Stomach smooth muscle (tissue), 2 donors: ENCODE results near the gene ZNF775.
A peak's percentile ranks its signal among the peaks of the same experiment; 100 is the strongest.
"Not testable (repeated sequence)": the region's sequence is repeated elsewhere in the genome, so short reads cannot be mapped to it uniquely, and the experiment has no call there.

Source experiments
- H3K27ac ChIP-seq: one replicate; pipeline ENCODE4 v1.7.0; 2013; ENCODE audit warnings: mild to moderate bottlenecking, low read length, inconsistent platforms
- H3K27me3 ChIP-seq, 2 donors: one replicate each; pipeline ENCODE4 v1.7.0; 2013; ENCODE audit warnings: low read length in 2 of 2; ENCODE audit not compliant: insufficient read depth in 2 of 2, control insufficient read depth in 1 of 2
- H3K36me3 ChIP-seq, 2 donors: one replicate each; pipeline ENCODE4 v1.7.0; 2013; ENCODE audit warnings: low read length in 2 of 2; ENCODE audit not compliant: control insufficient read depth in 2 of 2, insufficient read depth in 2 of 2
- H3K4me1 ChIP-seq: one replicate; pipeline ENCODE4 v1.7.0; 2013; ENCODE audit warnings: low read length; ENCODE audit not compliant: control insufficient read depth, insufficient read depth
- H3K4me3 ChIP-seq, 2 donors: one replicate each; pipeline ENCODE4 v1.7.0; 2013; ENCODE audit warnings: low read length in 2 of 2
- H3K9ac ChIP-seq, 2 donors: one replicate each; pipeline ENCODE4 v1.7.0; 2013; ENCODE audit warnings: low read length in 2 of 2, mild to moderate bottlenecking in 1 of 2
- H3K9me3 ChIP-seq, 2 donors: one replicate each; pipeline ENCODE4 v1.7.0; 2013; ENCODE audit warnings: low read length in 2 of 2; ENCODE audit not compliant: control insufficient read depth in 2 of 2
- donor health status: healthy.
- donor health status: Pancreatic carcinoma.

ZNF775 gene

GRCh38 chr7:150383710-150384397, 4.7 kb downstream of the ZNF775 start:
- no peaks in the 10 kb centered on the region for H3K9me3 ChIP-seq
- peaks cover 36% of the 10 kb centered on the region for H3K4me1 ChIP-seq
- no peak overlapping the region for H3K4me3 ChIP-seq
- H3K36me3 ChIP-seq, result no peaks in the 10 kb centered on the region
- H3K27me3 ChIP-seq, result no peaks in the 10 kb centered on the region
- H3K9ac ChIP-seq, result no peak overlapping the region
- H3K27ac ChIP-seq, result no peak overlapping the region

GRCh38 chr7:150384406-150385301, 5.5 kb downstream of the ZNF775 start:
- no peaks in the 10 kb centered on the region for H3K9me3 ChIP-seq
- no peak overlapping the region for H3K4me3 ChIP-seq
- H3K4me1 ChIP-seq, result peaks cover 39% of the 10 kb centered on the region
- H3K36me3 ChIP-seq, result no peaks in the 10 kb centered on the region
- H3K27ac ChIP-seq, result no peak overlapping the region
- H3K27me3 ChIP-seq, result no peaks in the 10 kb centered on the region
- no peak overlapping the region for H3K9ac ChIP-seq

DNA sequence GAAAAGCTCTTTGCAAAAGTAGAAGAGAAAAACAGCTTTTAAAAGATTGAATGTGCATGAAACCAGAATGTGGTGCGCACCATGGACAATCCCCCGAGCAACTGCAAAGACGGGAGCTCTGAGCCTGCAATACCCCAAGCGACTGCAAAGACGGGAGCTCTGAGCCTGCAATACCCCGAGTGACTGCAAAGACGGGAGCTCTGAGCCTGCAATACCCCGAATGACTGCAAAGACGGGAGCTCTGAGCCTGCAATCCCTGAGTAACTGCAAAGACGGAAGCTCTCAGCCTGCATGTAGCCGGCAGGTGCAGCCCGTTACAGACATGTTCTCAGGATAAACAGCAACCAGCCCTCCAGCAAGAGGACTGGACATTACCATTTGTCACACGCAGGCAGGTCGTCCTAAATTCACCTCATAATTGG, 6.2 kb downstream of the ZNF775 start:
- Histone ChIP-seq H3K4me3 (no peak overlapping the region), H3K9ac (no peak overlapping the region), H3K36me3 (no peaks in the 10 kb centered on the region), H3K27ac (no peak overlapping the region), H3K4me1 (peaks cover 33% of the 10 kb centered on the region), H3K9me3 (no peaks in the 10 kb centered on the region), H3K27me3 (no peaks in the 10 kb centered on the region)

DNA sequence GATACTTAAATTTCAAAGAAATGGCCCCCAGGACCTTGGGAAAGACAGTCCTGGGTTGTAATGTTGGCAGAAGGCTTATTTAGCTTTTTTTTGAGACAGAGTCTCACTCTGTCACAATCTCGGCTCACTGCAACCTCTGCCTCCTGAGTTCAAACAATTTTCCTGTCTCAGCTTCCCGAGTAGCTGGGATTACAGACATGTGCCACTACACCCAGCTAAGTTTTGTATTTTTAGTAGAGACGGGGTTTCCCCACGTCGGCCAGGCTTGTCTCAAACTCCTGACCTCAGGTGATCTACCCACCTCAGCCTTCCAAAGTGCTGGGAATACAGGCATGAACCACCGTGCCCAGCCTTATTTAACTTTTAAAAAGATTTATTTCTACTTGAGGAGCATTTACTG, 6.8 kb downstream of the ZNF775 start:
- H3K9ac ChIP-seq, H3K36me3 ChIP-seq, H3K27me3 ChIP-seq, H3K4me3 ChIP-seq, H3K27ac ChIP-seq, H3K9me3 ChIP-seq: not testable (repeated sequence)
- H3K4me1 ChIP-seq, result peaks cover 27% of the 10 kb centered on the region

- no peaks in the 10 kb centered on the region for H3K27me3 ChIP-seq
- no peak overlapping the region for H3K4me3 ChIP-seq
- H3K27ac ChIP-seq, result peak overlapping the region; percentile 53
- peaks cover 0 to 2% of the 10 kb centered on the region in 2 donors for H3K36me3 ChIP-seq
- H3K9me3 ChIP-seq, result no peaks in the 10 kb centered on the region
- H3K9ac ChIP-seq, result no peak overlapping the region
- H3K4me1 ChIP-seq, result peaks cover 17% of the 10 kb centered on the region
These were observed 9.2 kb downstream of the ZNF775 start for GRCh38 chr7:150388306-150388705.

- Histone ChIP-seq H3K36me3 (peaks cover 0 to 2% of the 10 kb centered on the region in 2 donors), H3K9ac (peak overlapping the region; percentile 42 to 46), H3K27ac (peak overlapping the region; percentile 53), H3K4me1 (peaks cover 17% of the 10 kb centered on the region), H3K4me3 (no peak overlapping the region), H3K27me3 (no peaks in the 10 kb centered on the region), H3K9me3 (no peaks in the 10 kb centered on the region)
These were observed 9.8 kb downstream of the ZNF775 start for GRCh38 chr7:150388709-150389531.

- no peak overlapping the region for H3K27ac ChIP-seq
These were observed 10.3 kb downstream of the ZNF775 start for GRCh38 chr7:150389532-150389816.

GRCh38 chr7:150390205-150390604, 11.1 kb downstream of the ZNF775 start:
- no peaks in the 10 kb centered on the region for H3K27me3 ChIP-seq
- no peaks in the 10 kb centered on the region for H3K9me3 ChIP-seq
- H3K9ac ChIP-seq, result no peak overlapping the region
- no peak overlapping the region for H3K27ac ChIP-seq
- H3K4me3 ChIP-seq, result no peak overlapping the region
- peaks cover 13% of the 10 kb centered on the region for H3K4me1 ChIP-seq
- peaks cover 0 to 2% of the 10 kb centered on the region in 2 donors for H3K36me3 ChIP-seq

More at GRCh38 chr7:150389532-150389816, 10.3 kb downstream of the ZNF775 start:
- Histone ChIP-seq H3K9ac (peak overlapping the region; percentile 42 to 46), H3K9me3 (no peaks in the 10 kb centered on the region), H3K27me3 (no peaks in the 10 kb centered on the region), H3K4me3 (no peak overlapping the region), H3K36me3 (peaks cover 0 to 2% of the 10 kb centered on the region in 2 donors), H3K4me1 (peaks cover 13% of the 10 kb centered on the region)

- H3K9ac ChIP-seq, result no peak overlapping the region
- H3K4me3 ChIP-seq, result no peak overlapping the region
- H3K9me3 ChIP-seq, result no peaks in the 10 kb centered on the region
- H3K36me3 ChIP-seq, result peaks cover 5% of the 10 kb centered on the region in 2 donors
- H3K27ac ChIP-seq, result no peak overlapping the region
- peaks cover 11% of the 10 kb centered on the region for H3K4me1 ChIP-seq
- no peaks in the 10 kb centered on the region for H3K27me3 ChIP-seq
These were observed 14.2 kb downstream of the ZNF775 start for GRCh38 chr7:150393325-150393724.

- Histone ChIP-seq H3K9ac (no peak overlapping the region), H3K27ac (no peak overlapping the region), H3K36me3 (peaks cover 8 to 10% of the 10 kb centered on the region in 2 donors), H3K9me3 (no peaks in the 10 kb centered on the region), H3K27me3 (no peaks in the 10 kb centered on the region), H3K4me3 (no peak overlapping the region), H3K4me1 (no peaks in the 10 kb centered on the region)
These were observed 17.3 kb downstream of the ZNF775 start for GRCh38 chr7:150396426-150396825.
